Endodermal cell (in vitro differentiated cells): ENCODE measurements around the gene PRKCA. TPM values are rescaled to one million over a fixed set of nuclear protein-coding genes. Genes with fewer than 3 reads are reported as not detected.

ENCODE experiments used
- DNase-seq: peaks from one replicate; pipeline ENCODE4 v3.0.0-alpha.2; 2017
- H3K27ac ChIP-seq: 2 replicates; pipeline ENCODE4 v1.5.1; 2013; ENCODE audit warnings: mild to moderate bottlenecking, low read depth, low read length, moderate library complexity
- H3K27me3 ChIP-seq: 2 replicates; pipeline ENCODE4 v1.6.1; 2013; ENCODE audit warnings: mild to moderate bottlenecking, low read length, moderate library complexity; ENCODE audit not compliant: insufficient read depth, control insufficient read depth, poor library complexity, severe bottlenecking
- H3K36me3 ChIP-seq: 2 replicates; pipeline ENCODE4 v1.7.0; 2013; ENCODE audit warnings: mild to moderate bottlenecking, low read length, moderate library complexity; ENCODE audit not compliant: control insufficient read depth, insufficient read depth
- H3K4me1 ChIP-seq: one replicate; pipeline ENCODE4 v1.7.0; 2013; ENCODE audit warnings: low read length; ENCODE audit not compliant: control insufficient read depth, insufficient read depth
- H3K4me3 ChIP-seq: 2 replicates; pipeline ENCODE4 v1.5.1; 2013; ENCODE audit warnings: mild to moderate bottlenecking, low read length, moderate library complexity
- H3K9ac ChIP-seq: 2 replicates; pipeline ENCODE4 v1.6.1; 2013; ENCODE audit warnings: mild to moderate bottlenecking, low read length, moderate library complexity; ENCODE audit not compliant: poor library complexity, severe bottlenecking; ENCODE audit errors: extremely low read depth
- H3K9me3 ChIP-seq: 2 replicates; pipeline ENCODE4 v1.6.1; 2013; ENCODE audit warnings: mild to moderate bottlenecking, low read length, moderate library complexity; ENCODE audit not compliant: control insufficient read depth
- H3K27ac Mint-ChIP-seq: 2 replicates; pipeline ENCODE4 v1.8.0; 2020; ENCODE audit warnings: mixed read lengths
- H3K27me3 Mint-ChIP-seq: 2 replicates; pipeline ENCODE4 v1.8.0; 2021; ENCODE audit warnings: mild to moderate bottlenecking, mixed read lengths; ENCODE audit not compliant: insufficient read depth
- H3K36me3 Mint-ChIP-seq: 2 replicates; pipeline ENCODE4 v1.8.0; 2020; ENCODE audit warnings: low read depth, mixed read lengths
- H3K4me1 Mint-ChIP-seq: 2 replicates; pipeline ENCODE4 v1.8.0; 2020; ENCODE audit warnings: mixed read lengths
- H3K4me3 Mint-ChIP-seq: 2 replicates; pipeline ENCODE4 v1.8.0; 2020; ENCODE audit warnings: mild to moderate bottlenecking, moderate library complexity, mixed read lengths
- H3K9me3 Mint-ChIP-seq: 2 replicates; pipeline ENCODE4 v1.8.0; 2020; ENCODE audit warnings: mild to moderate bottlenecking, mixed read lengths
- WGBS, 2 experiments: methylation state at CpG; one replicate each; pipeline versions ENCODE4 v1.1.5 to v1.1.7; 2013; ENCODE audit warnings: missing lambda C conversion rate in 2 of 2, mixed read lengths in 1 of 2; ENCODE audit not compliant: insufficient coverage in 1 of 2, insufficient read length in 1 of 2; 5-methylcytosine and 5-hydroxymethylcytosine counted together
- total RNA-seq, 2 donors: library from RNA; stranded (reverse); fragmentation: NEBNext Ultra II Directional in 1 of 2; extraction: Animal tissue kit (Norgen Biotek cat#: 25700) in 1 of 2; gene quantifications; 2 replicates in 1 of 2; 3 replicates in 1 of 2; pipeline ENCODE4 v1.2.1, GENCODE V29; 2021
- TF ChIP-seq, protein P1 (sequence below): fragments of 200-600 bp; sonication (generic); conservative IDR thresholded peaks from 2 replicates; pipeline ENCODE4 v1.5.0; 2021; ENCODE audit warnings: antibody characterized with exemption, mild to moderate bottlenecking

The PRKCA gene
- total RNA-seq, 2 donors from 2014 or later: 8.7 to 14.6 TPM

DNA sequence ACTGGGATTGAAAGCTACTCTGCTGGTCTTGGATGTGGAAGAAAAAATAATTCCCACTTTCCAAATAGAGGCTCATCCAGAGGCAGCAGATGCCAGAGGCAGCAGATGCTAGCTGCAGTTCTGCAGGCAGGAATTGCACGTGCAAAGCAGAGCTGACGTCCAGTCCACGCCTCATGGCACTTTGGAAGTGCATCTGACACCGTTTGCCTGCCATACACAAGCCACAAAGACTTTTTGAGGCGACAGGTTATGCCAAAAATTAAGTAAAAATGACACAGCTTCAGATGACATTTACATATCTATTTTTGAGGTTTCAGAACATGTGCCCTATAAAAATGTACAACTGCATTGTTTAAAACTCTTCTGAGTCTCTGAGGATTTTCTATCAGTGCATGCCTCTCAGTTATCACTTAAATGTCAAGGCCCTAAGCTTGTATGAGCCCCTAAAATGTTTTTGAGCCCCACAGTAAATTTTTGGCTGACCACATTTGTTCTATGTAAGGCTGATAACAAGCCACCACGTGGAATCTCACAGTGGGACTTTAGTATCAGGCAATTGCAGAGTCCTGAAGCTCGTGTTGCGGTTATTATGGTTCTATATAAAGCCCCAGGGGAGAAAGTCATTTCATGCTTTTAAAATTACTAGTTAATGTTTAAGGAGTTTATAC is 239.2 kb downstream of the PRKCA start:
- Mint-ChIP-seq H3K4me3 (no peak overlapping the region), H3K4me1 (peaks cover 10% of the 10 kb centered on the region), H3K27me3 (peaks cover 2% of the 10 kb centered on the region), H3K27ac (no peak overlapping the region), H3K9me3 (peaks cover 20% of the 10 kb centered on the region), H3K36me3 (no peaks in the 10 kb centered on the region)
- Histone ChIP-seq H3K4me1 (no peaks in the 10 kb centered on the region), H3K4me3 (no peak overlapping the region), H3K36me3 (no peaks in the 10 kb centered on the region), H3K27me3 (no peaks in the 10 kb centered on the region), H3K9ac (no peak overlapping the region), H3K27ac (no peak overlapping the region), H3K9me3 (peaks cover 7% of the 10 kb centered on the region)
- DNase-seq: no peak
- 82 to 93% methylated on average over 5 to 8 of the region's 8 CpGs for WGBS, 2 experiments
- TF ChIP-seq, protein P1, sequence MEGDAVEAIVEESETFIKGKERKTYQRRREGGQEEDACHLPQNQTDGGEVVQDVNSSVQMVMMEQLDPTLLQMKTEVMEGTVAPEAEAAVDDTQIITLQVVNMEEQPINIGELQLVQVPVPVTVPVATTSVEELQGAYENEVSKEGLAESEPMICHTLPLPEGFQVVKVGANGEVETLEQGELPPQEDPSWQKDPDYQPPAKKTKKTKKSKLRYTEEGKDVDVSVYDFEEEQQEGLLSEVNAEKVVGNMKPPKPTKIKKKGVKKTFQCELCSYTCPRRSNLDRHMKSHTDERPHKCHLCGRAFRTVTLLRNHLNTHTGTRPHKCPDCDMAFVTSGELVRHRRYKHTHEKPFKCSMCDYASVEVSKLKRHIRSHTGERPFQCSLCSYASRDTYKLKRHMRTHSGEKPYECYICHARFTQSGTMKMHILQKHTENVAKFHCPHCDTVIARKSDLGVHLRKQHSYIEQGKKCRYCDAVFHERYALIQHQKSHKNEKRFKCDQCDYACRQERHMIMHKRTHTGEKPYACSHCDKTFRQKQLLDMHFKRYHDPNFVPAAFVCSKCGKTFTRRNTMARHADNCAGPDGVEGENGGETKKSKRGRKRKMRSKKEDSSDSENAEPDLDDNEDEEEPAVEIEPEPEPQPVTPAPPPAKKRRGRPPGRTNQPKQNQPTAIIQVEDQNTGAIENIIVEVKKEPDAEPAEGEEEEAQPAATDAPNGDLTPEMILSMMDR: no peak

DNA sequence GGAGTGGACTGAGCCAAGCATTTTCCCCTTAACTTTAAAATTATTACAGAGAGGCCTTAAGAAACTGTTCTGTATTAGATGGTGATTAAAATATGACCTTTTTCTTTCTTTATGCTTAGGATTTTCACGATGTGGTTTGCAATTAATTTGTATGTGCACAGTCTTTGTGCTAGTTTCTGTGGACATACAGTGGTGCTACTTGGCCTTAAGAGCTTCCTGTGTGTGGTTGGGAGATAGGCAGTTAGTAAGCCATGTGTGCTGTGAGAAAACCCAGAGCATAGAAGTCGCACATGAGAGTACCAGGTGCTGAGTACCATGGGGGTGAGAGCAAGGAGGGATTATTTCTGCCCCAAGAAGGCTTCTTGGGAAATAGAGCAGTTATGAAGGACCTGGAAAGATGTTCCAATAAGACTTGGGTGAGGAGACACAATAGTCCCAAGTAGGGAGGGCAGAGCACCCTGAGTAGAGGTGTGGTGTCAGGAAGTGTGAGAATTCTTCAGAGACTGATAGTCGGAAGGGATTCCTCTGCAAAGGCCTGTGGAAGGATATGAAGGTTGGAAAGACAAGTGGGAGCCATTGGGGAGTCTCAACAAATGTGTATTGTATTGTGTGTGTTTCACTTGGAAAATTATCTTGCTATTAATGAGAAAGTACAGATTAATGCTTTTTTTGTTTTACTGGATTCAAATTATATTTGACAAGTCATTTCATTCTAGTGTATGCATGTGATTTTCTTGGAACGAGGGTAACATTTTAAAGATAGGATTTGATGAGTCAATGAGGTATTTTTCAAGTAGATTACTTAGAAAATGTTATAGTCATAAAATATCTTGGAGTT is 239.9 kb downstream of the PRKCA start:
- H3K27me3 ChIP-seq: no peaks in the 10 kb centered on the region
- Mint-ChIP-seq H3K4me3 (no peak overlapping the region), H3K9me3 (peaks cover 23% of the 10 kb centered on the region), H3K36me3 (no peaks in the 10 kb centered on the region), H3K27ac (no peak overlapping the region), H3K4me1 (peaks cover 10% of the 10 kb centered on the region), H3K27me3 (peaks cover 2% of the 10 kb centered on the region)
- H3K4me1 ChIP-seq: no peaks in the 10 kb centered on the region
- H3K36me3 ChIP-seq: no peaks in the 10 kb centered on the region
- DNase-seq: no peak
- WGBS, 2 experiments: 92 to 95% methylated on average over 3 to 4 of the region's 4 CpGs
- TF ChIP-seq, protein P1: no peak
- no peak overlapping the region for H3K27ac ChIP-seq
- H3K9ac ChIP-seq: no peak overlapping the region
- peaks cover 7% of the 10 kb centered on the region for H3K9me3 ChIP-seq
- no peak overlapping the region for H3K4me3 ChIP-seq

- H3K4me1 Mint-ChIP-seq: peaks cover 14% of the 10 kb centered on the region
- no peak overlapping the region for H3K4me3 Mint-ChIP-seq
These were observed 240.6 kb downstream of the PRKCA start for GRCh38 chr17:66542967-66543520.

More at GRCh38 chr17:66542967-66543520, 240.6 kb downstream of the PRKCA start:
- Histone ChIP-seq H3K9ac (no peak overlapping the region), H3K27me3 (no peaks in the 10 kb centered on the region), H3K4me1 (no peaks in the 10 kb centered on the region), H3K4me3 (no peak overlapping the region), H3K27ac (no peak overlapping the region), H3K36me3 (no peaks in the 10 kb centered on the region), H3K9me3 (peaks cover 7% of the 10 kb centered on the region)
- WGBS, 2 experiments: 80 to 87% methylated on average over 1 to 3 of the region's 3 CpGs
- Mint-ChIP-seq H3K27ac (no peak overlapping the region), H3K27me3 (peaks cover 2% of the 10 kb centered on the region), H3K36me3 (no peaks in the 10 kb centered on the region), H3K9me3 (peaks cover 23% of the 10 kb centered on the region)
- no peak for DNase-seq
- TF ChIP-seq, protein P1: no peak
